GM12801 (cell line): ENCODE results near the gene CDC37.

Source experiments
- CTCF ChIP-seq: IDR thresholded peaks from one replicate; pipeline ENCODE4 v1.5.1; 2011; ENCODE audit warnings: control low read depth; ENCODE audit not compliant: insufficient read length; ENCODE audit errors: extremely low read depth

The CDC37 gene

GRCh38 chr19:10418235-10418484 is 14.8 kb upstream of the CDC37 start:
- TF ChIP-seq CTCF: no peak

- TF ChIP-seq CTCF: no peak
Measured at GRCh38 chr19:10417541-10418234, 14.3 kb upstream of the CDC37 start.

- TF ChIP-seq CTCF: no peak
Measured at GRCh38 chr19:10416380-10417257, 13.3 kb upstream of the CDC37 start.

- no peak for TF ChIP-seq CTCF
Measured at GRCh38 chr19:10416083-10416379, 12.7 kb upstream of the CDC37 start.

- no peak for TF ChIP-seq CTCF
Measured at GRCh38 chr19:10412257-10412977, 9.1 kb upstream of the CDC37 start.

GRCh38 chr19:10408511-10409283 is 5.4 kb upstream of the CDC37 start:
- TF ChIP-seq CTCF: no peak

GRCh38 chr19:10407096-10407495 is 3.8 kb upstream of the CDC37 start:
- TF ChIP-seq CTCF: no peak
